SK-N-SH treated with all-trans-retinoic acid at 6 μM for 48 hours (cell line): ENCODE data around the gene PRR7.

ENCODE experiments used
- ATAC-seq: fragments of 200-7000 bp; cut with Tn5 transposase; 3 replicates; pipeline ENCODE4 v1.9.1; 2020; ENCODE audit warnings: mild to moderate bottlenecking, moderate library complexity
- ARNTL ChIP-seq: fragments of 450-650 bp; formaldehyde crosslinking; IDR thresholded peaks from 2 replicates; pipeline ENCODE4 v1.5.0; 2020; ENCODE audit warnings: low read depth, mild to moderate bottlenecking, moderate library complexity, borderline replicate concordance
- CSDC2 ChIP-seq: fragments of 250-450 bp; sonication (Bioruptor Pico); IDR thresholded peaks from 2 replicates; pipeline ENCODE4 v1.5.0; 2020; ENCODE audit warnings: mild to moderate bottlenecking, moderate library complexity
- CSRNP3 ChIP-seq: fragments of 250-450 bp; sonication (Bioruptor Pico); IDR thresholded peaks from 2 replicates; pipeline ENCODE4 v1.5.1; 2021; ENCODE audit warnings: mild to moderate bottlenecking, moderate library complexity
- GLIS3 ChIP-seq: fragments of 250-450 bp; sonication (Bioruptor Pico); IDR thresholded peaks from 2 replicates; pipeline ENCODE4 v1.5.0; 2020; ENCODE audit warnings: mild to moderate bottlenecking, moderate library complexity
- ISL1 ChIP-seq: fragments of 250-450 bp; sonication (Bioruptor Pico); IDR thresholded peaks from 2 replicates; pipeline ENCODE4 v2.1.2; 2022; ENCODE audit warnings: mild to moderate bottlenecking, moderate library complexity
- POU6F1 ChIP-seq: fragments of 250-450 bp; sonication (Bioruptor Pico); IDR thresholded peaks from 2 replicates; pipeline ENCODE4 v1.8.0; 2021; ENCODE audit warnings: low read depth, mild to moderate bottlenecking, moderate library complexity, borderline replicate concordance
- PPARA ChIP-seq: fragments of 250-450 bp; sonication (Bioruptor Pico); IDR thresholded peaks from 2 replicates; pipeline ENCODE4 v1.5.0; 2020; ENCODE audit warnings: mild to moderate bottlenecking, borderline replicate concordance
- RARB ChIP-seq: fragments of 250-450 bp; sonication (Bioruptor Pico); IDR thresholded peaks from 2 replicates; pipeline ENCODE4 v1.8.0; 2021; ENCODE audit warnings: mild to moderate bottlenecking, moderate library complexity
- SNAI2 ChIP-seq: fragments of 250-450 bp; sonication (Bioruptor Pico); IDR thresholded peaks from 2 replicates; pipeline ENCODE4 v1.5.0; 2020; ENCODE audit warnings: mild to moderate bottlenecking, moderate library complexity
- TCF4 ChIP-seq: fragments of 250-450 bp; sonication (Bioruptor Pico); IDR thresholded peaks from 2 replicates; pipeline ENCODE4 v1.8.0; 2021; ENCODE audit warnings: mild to moderate bottlenecking, moderate library complexity, borderline replicate concordance
- TOX ChIP-seq: fragments of 250-450 bp; sonication (Bioruptor Pico); IDR thresholded peaks from 2 replicates; pipeline ENCODE4 v1.8.0; 2021; ENCODE audit warnings: mild to moderate bottlenecking, moderate library complexity, borderline replicate concordance
- TSHZ2 ChIP-seq: fragments of 250-450 bp; sonication (Bioruptor Pico); IDR thresholded peaks from 2 replicates; pipeline ENCODE4 v1.5.0; 2020; ENCODE audit warnings: mild to moderate bottlenecking, moderate library complexity
- ZFP3 ChIP-seq: fragments of 250-450 bp; sonication (Bioruptor Pico); IDR thresholded peaks from 2 replicates; pipeline ENCODE4 v1.5.0; 2020; ENCODE audit warnings: mild to moderate bottlenecking, moderate library complexity
- ZFP30 ChIP-seq: fragments of 450-650 bp; formaldehyde crosslinking; IDR thresholded peaks from 2 replicates; pipeline ENCODE4 v1.5.0; 2022; ENCODE audit warnings: mild to moderate bottlenecking, moderate library complexity
- ZNF70 ChIP-seq: fragments of 450-650 bp; formaldehyde crosslinking; IDR thresholded peaks from 2 replicates; pipeline ENCODE4 v1.5.0; 2020; ENCODE audit warnings: mild to moderate bottlenecking, moderate library complexity
- ZNF8 ChIP-seq: fragments of 450-650 bp; formaldehyde crosslinking; IDR thresholded peaks from 2 replicates; pipeline ENCODE4 v1.5.0; 2020; ENCODE audit warnings: mild to moderate bottlenecking, moderate library complexity
- TF ChIP-seq, protein P1 (sequence below): fragments of 250-450 bp; sonication (Bioruptor Pico); IDR thresholded peaks from 2 replicates; pipeline ENCODE4 v1.5.1; 2020; ENCODE audit warnings: low read depth, mild to moderate bottlenecking, moderate library complexity
- TF ChIP-seq, protein P2 (sequence below): fragments of 250-450 bp; sonication (Bioruptor Pico); IDR thresholded peaks from 2 replicates; pipeline ENCODE4 v1.8.0; 2020; ENCODE audit warnings: mild to moderate bottlenecking, moderate library complexity, borderline replicate concordance

The PRR7 gene

DNA sequence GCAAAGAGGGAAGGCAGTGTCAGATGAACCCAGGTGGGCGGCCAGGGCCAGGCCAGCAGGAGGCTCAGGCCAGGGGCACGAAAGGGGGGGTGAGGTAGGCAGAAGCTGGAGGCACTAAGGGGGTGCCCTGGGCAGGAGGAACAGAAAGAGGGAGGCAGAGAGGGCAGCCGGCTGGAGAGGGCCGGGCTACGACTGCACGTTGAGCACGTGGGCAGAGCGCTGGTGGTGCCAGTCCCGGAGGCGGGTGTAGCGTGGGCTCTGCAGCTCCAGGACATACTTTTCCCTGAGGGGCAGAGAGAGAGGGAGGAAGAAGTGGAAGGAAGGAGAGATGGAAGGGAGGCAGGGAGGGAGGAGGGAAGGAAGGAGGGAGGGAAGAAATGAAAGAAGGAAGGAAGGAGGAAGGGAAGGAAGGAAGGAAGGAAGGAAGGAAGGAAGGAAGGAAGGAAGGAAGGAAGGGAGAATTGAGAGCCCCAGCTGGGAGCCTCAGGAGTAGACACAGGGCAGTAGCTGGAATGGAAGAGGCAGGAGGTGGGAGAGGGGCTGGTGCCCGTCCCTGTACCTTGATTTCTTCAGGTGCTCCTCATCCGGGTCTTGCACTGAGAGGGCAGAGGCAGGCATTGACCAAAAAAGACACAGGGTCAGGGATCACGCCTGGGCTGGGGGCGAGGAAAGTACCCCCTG lies 43.8 kb downstream of the PRR7 start (continued):
- no peak for TF ChIP-seq TSHZ2 (CRISPR knock-in tag)

DNA sequence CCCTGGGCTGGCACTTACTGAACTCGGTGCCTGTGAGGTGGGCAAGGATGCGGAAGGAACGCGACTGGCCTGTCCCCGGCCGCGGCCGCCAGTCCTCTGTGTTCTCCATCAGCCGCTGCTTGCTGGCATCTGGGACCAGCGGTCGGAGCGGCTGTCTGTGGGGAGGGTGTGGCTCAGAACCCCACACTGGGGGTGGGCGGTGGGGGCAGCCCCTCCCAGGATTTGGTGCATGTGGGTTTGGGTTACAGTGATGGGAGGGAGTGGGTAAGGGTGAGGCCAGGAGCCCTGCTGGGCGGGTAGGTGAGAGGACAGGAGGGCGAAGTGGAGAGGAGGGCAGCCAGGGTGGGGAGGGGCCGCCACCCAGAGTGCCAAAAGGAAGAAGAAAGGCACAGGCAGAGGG lies 44.4 kb downstream of the PRR7 start:
- no peak for ATAC-seq
- TF ChIP-seq CSDC2, result no peak
- no peak for TF ChIP-seq RARB
- TF ChIP-seq POU6F1 (CRISPR knock-in tag), result no peak
- TF ChIP-seq PPARA (CRISPR knock-in tag), result no peak
- TF ChIP-seq CSRNP3 (CRISPR knock-in tag), result no peak
- TF ChIP-seq GLIS3 (CRISPR knock-in tag), result no peak
- TF ChIP-seq SNAI2, result no peak
- no peak for TF ChIP-seq TSHZ2 (CRISPR knock-in tag)
- TF ChIP-seq ZNF70, result no peak
- no peak for TF ChIP-seq TOX (CRISPR knock-in tag)
- TF ChIP-seq ISL1 (CRISPR knock-in tag), result no peak
- TF ChIP-seq TCF4 (CRISPR knock-in tag), result no peak
- no peak for TF ChIP-seq ZFP30 (CRISPR knock-in tag)
- TF ChIP-seq ARNTL (CRISPR knock-in tag), result no peak
- TF ChIP-seq, protein P1, sequence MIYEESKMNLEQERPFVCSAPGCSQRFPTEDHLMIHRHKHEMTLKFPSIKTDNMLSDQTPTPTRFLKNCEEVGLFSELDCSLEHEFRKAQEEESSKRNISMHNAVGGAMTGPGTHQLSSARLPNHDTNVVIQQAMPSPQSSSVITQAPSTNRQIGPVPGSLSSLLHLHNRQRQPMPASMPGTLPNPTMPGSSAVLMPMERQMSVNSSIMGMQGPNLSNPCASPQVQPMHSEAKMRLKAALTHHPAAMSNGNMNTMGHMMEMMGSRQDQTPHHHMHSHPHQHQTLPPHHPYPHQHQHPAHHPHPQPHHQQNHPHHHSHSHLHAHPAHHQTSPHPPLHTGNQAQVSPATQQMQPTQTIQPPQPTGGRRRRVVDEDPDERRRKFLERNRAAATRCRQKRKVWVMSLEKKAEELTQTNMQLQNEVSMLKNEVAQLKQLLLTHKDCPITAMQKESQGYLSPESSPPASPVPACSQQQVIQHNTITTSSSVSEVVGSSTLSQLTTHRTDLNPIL (CRISPR knock-in tag), result no peak
- TF ChIP-seq ZFP3 (CRISPR knock-in tag), result no peak
- TF ChIP-seq, protein P2, sequence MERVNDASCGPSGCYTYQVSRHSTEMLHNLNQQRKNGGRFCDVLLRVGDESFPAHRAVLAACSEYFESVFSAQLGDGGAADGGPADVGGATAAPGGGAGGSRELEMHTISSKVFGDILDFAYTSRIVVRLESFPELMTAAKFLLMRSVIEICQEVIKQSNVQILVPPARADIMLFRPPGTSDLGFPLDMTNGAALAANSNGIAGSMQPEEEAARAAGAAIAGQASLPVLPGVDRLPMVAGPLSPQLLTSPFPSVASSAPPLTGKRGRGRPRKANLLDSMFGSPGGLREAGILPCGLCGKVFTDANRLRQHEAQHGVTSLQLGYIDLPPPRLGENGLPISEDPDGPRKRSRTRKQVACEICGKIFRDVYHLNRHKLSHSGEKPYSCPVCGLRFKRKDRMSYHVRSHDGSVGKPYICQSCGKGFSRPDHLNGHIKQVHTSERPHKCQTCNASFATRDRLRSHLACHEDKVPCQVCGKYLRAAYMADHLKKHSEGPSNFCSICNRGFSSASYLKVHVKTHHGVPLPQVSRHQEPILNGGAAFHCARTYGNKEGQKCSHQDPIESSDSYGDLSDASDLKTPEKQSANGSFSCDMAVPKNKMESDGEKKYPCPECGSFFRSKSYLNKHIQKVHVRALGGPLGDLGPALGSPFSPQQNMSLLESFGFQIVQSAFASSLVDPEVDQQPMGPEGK (CRISPR knock-in tag), result no peak

DNA sequence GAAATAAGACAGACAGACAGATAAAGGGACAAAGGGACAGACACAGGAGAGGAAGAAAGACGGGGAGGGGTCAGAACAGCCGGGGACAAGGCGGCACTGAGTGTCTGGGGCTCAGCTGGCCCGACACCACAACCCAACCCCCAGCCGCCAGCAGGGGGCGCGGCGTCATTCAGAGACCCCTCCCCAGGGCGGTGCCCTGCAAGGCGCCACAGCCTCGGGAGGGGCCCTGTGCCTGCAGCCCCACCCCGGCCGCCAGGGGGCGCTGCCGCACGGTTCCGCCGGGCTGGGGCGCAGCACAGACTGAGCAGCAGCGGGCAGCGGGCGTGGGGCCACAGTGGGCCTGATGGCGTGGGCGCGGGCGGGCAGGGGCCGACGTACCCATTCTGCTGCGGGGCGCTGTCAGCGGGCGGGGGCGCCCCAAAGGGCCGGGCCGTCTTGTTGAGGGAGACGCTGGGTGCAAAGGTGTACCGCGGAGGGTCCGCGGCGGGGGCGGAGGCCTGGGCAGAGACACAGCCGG lies 44.9 kb downstream of the PRR7 start:
- TF ChIP-seq ISL1 (CRISPR knock-in tag) (no peak), ZNF8 (CRISPR knock-in tag) (no peak), ZFP3 (CRISPR knock-in tag) (no peak), TCF4 (CRISPR knock-in tag) (no peak), ARNTL (CRISPR knock-in tag) (no peak), CSDC2 (no peak)
- ATAC-seq, result no peak
